Measurements from ENCODE around the gene SSH2. TPM values are rescaled to one million over a fixed set of nuclear protein-coding genes. Genes with fewer than 3 reads are reported as not detected.

SSH2 gene
- total and polyA plus RNA-seq, 9 of the 15 experiments (the other 6 are each of a cell fraction or from before 2014, with no cell fraction given): 3.9 to 16.1 (median 10.2) TPM

GRCh38 chr17:29771546-29771945, 158.5 kb downstream of the SSH2 start:
- BruUV-seq (replicated peaks): no TSS peak
- intact Hi-C loops (cut with micrococcal nuclease): no loop called here

GRCh38 chr17:29769225-29769624, 160.8 kb downstream of the SSH2 start:
- no TSS peak for BruUV-seq (replicated peaks)
- no peaks in the 10 kb centered on the region; a peak in 1 of 5 replicates for H3K4me1 ChIP-seq (replicated peaks in 1 of 2; ENCODE audit: control insufficient read depth in 2 of 2, insufficient read depth in 2 of 2, low read length in 2 of 2)
- no peak overlapping the region for H3K27ac ChIP-seq (ENCODE audit: extremely low read depth, low read depth, low read length)
- no peak overlapping the region for H3K9ac ChIP-seq (ENCODE audit: insufficient read depth in 1 of 2, low read depth in 2 of 2, low read length in 2 of 2)
- H3K9me1 ChIP-seq (ENCODE audit: control insufficient read depth, insufficient read depth, low read length): no peaks in the 10 kb centered on the region
- H2AFZ ChIP-seq (ENCODE audit: low read depth, low read length): no peak overlapping the region
- POLR2A ChIA-PET: no interaction called here
- H3K9me3 ChIP-seq (replicated peaks; ENCODE audit: control insufficient read depth, insufficient read depth, low read depth, low read length): no peaks in the 10 kb centered on the region
- CTCF ChIA-PET (ENCODE audit: low intra/inter-chr PET ratio): no interaction called here
- in situ Hi-C loops (cut with MboI): no loop called here
- H4K20me1 ChIP-seq (replicated peaks; ENCODE audit: control insufficient read depth, insufficient read depth, low read length): no peaks in the 10 kb centered on the region
- ATAC-seq (no peak), FAIRE-seq (no peak), DNase-seq (ENCODE audit: extremely low read depth in 1 of 4, low spot score in 3 of 4) (no peak)
- H3K4me3 ChIP-seq: no peak overlapping the region
- H3K36me3 ChIP-seq (ENCODE audit: control insufficient read depth, insufficient read depth, low read length): no peaks in the 10 kb centered on the region
- H3K27me3 ChIP-seq (ENCODE audit: control insufficient read depth in 2 of 2, insufficient read depth in 2 of 2, low read length in 2 of 2): no peaks in the 10 kb centered on the region
- intact Hi-C loops (cut with micrococcal nuclease): no loop called here
- H3K4me2 ChIP-seq (ENCODE audit: insufficient read depth, low read length): no peak overlapping the region
- no peaks in the 10 kb centered on the region for H3K79me2 ChIP-seq (ENCODE audit: control insufficient read depth, insufficient read depth, low read length)
- no peak for TF ChIP-seq NFYB (IDR thresholded peaks at IDR 0.05; ENCODE audit: extremely low read depth, insufficient read length)
- TF ChIP-seq TFE3 (CRISPR knock-in tag; IDR thresholded peaks at IDR 0.05): no peak
- TF ChIP-seq ZC3H11A (IDR thresholded peaks at IDR 0.05; ENCODE audit: low read depth, low read length): no peak
- no peak for TF ChIP-seq KLF16 (IDR thresholded peaks at IDR 0.05)
- no peak for TF ChIP-seq YBX1 (IDR thresholded peaks at IDR 0.05)
- TF ChIP-seq ELK1 (CRISPR knock-in tag; IDR thresholded peaks at IDR 0.05): no peak
- no peak for TF ChIP-seq TFAP4 (CRISPR knock-in tag; IDR thresholded peaks at IDR 0.05; ENCODE audit: borderline replicate concordance)
- no peak for TF ChIP-seq PKNOX1 (IDR thresholded peaks at IDR 0.05)
- no peak for TF ChIP-seq CBFA2T3 (IDR thresholded peaks at IDR 0.05)

More at GRCh38 chr17:29771546-29771945, 158.5 kb downstream of the SSH2 start:
- no peak for TF ChIP-seq ELK1 (CRISPR knock-in tag; IDR thresholded peaks at IDR 0.05)
- TF ChIP-seq GTF2A2 (tag; IDR thresholded peaks at IDR 0.05): no peak
- Histone ChIP-seq H3K27me3 (ENCODE audit: control insufficient read depth in 2 of 2, insufficient read depth in 2 of 2, low read length in 2 of 2) (no peaks in the 10 kb centered on the region), H3K4me2 (ENCODE audit: insufficient read depth, low read length) (no peak overlapping the region), H3K9me3 (replicated peaks; ENCODE audit: control insufficient read depth, insufficient read depth, low read depth, low read length) (no peaks in the 10 kb centered on the region), H3K79me2 (ENCODE audit: control insufficient read depth, insufficient read depth, low read length) (no peaks in the 10 kb centered on the region), H3K9ac (ENCODE audit: insufficient read depth in 1 of 2, low read depth in 2 of 2, low read length in 2 of 2) (no peak overlapping the region), H3K27ac (ENCODE audit: extremely low read depth, low read depth, low read length) (no peak overlapping the region), H3K4me3 (no peak overlapping the region), H3K36me3 (ENCODE audit: control insufficient read depth, insufficient read depth, low read length) (no peaks in the 10 kb centered on the region), H3K4me1 (replicated peaks in 1 of 2; ENCODE audit: control insufficient read depth in 2 of 2, insufficient read depth in 2 of 2, low read length in 2 of 2) (no peaks in the 10 kb centered on the region), H3K9me1 (ENCODE audit: control insufficient read depth, insufficient read depth, low read length) (no peaks in the 10 kb centered on the region), H2AFZ (ENCODE audit: low read depth, low read length) (no peak overlapping the region), H4K20me1 (replicated peaks; ENCODE audit: control insufficient read depth, insufficient read depth, low read length) (no peaks in the 10 kb centered on the region)
- no peak for FAIRE-seq
- WGBS (ENCODE audit: insufficient coverage, low coverage, missing lambda C conversion rate): 16% methylated on average over 1 of the region's 1 CpG
- POLR2A ChIA-PET: no interaction called here
- CTCF ChIA-PET (ENCODE audit: low intra/inter-chr PET ratio): no interaction called here
- DNase-seq (ENCODE audit: extremely low read depth in 1 of 4, low spot score in 3 of 4): no peak
- in situ Hi-C loops (cut with MboI): no loop called here
- ATAC-seq: no peak
